Smooth muscle cell of the brain vasculature (primary cell): ENCODE results near the gene GATB.

Source experiments
- DNase-seq: peaks from one replicate; pipeline ENCODE4 v3.0.0-alpha.2; 2012; ENCODE audit warnings: low read depth, low spot score

GATB gene

GRCh38 chr4:151700566-151701316 is 60.1 kb downstream of the GATB start:
- no peak for DNase-seq

GRCh38 chr4:151698213-151698612 is 62.6 kb downstream of the GATB start:
- DNase-seq: no peak

- no peak for DNase-seq
These were observed 65.7 kb downstream of the GATB start for GRCh38 chr4:151694961-151695720.

- DNase-seq: no peak
These were observed 67.8 kb downstream of the GATB start for GRCh38 chr4:151692821-151693673.

- DNase-seq: no peak
These were observed 68.4 kb downstream of the GATB start for GRCh38 chr4:151692443-151692782.

- DNase-seq: no peak
These were observed 69.0 kb downstream of the GATB start for GRCh38 chr4:151691639-151692442.

- DNase-seq: no peak
These were observed 69.9 kb downstream of the GATB start for GRCh38 chr4:151690876-151691275.

GRCh38 chr4:151690164-151690870 is 70.5 kb downstream of the GATB start:
- no peak for DNase-seq

- DNase-seq: no peak
These were observed 71.4 kb downstream of the GATB start for GRCh38 chr4:151689211-151689991.

GRCh38 chr4:151688785-151689043 is 72.1 kb downstream of the GATB start:
- DNase-seq: no peak

- no peak for DNase-seq
These were observed 72.6 kb downstream of the GATB start for GRCh38 chr4:151688003-151688784.

GRCh38 chr4:151687021-151687640 is 73.7 kb downstream of the GATB start:
- no peak for DNase-seq

- no peak for DNase-seq
These were observed 75.5 kb downstream of the GATB start for GRCh38 chr4:151685303-151685702.

- DNase-seq: no peak
These were observed 79.7 kb downstream of the GATB start for GRCh38 chr4:151681085-151681484.

GRCh38 chr4:151679231-151679630 is 81.6 kb downstream of the GATB start:
- no peak for DNase-seq

GRCh38 chr4:151678048-151678872 is 82.5 kb downstream of the GATB start:
- no peak for DNase-seq

GRCh38 chr4:151677193-151677592 is 83.6 kb downstream of the GATB start:
- DNase-seq: no peak

- no peak for DNase-seq
These were observed 84.5 kb downstream of the GATB start for GRCh38 chr4:151676301-151676700.
